Natural killer cell (primary cell): ENCODE data around the gene BEAN1. TPM values are rescaled to one million over a fixed set of nuclear protein-coding genes. Genes with fewer than 3 reads are reported as not detected.
A peak's percentile ranks its signal among the peaks of the same experiment; 100 is the strongest.

Experiments
- ATAC-seq, 3 donors: fragments of 150-1000 bp in 2 of 3; fragments of 200-7000 bp in 1 of 3; cut with Tn5 transposase; 1 replicate in 1 of 3; 2 replicates in 2 of 3; pipeline ENCODE4 v1.10.0; 2021; ENCODE audit warnings: mild to moderate bottlenecking in 2 of 3, moderate library complexity in 2 of 3
- DNase-seq, 2 donors: peaks; one replicate each; pipeline versions ENCODE4 v3.0.0 to v3.0.0-alpha.2; 2013 to 2021; ENCODE audit warnings: mixed read lengths in 1 of 2
- H3K27ac ChIP-seq: one replicate; pipeline ENCODE4 v1.5.1; 2013; ENCODE audit warnings: mild to moderate bottlenecking, low read length
- H3K27me3 ChIP-seq: one replicate; pipeline ENCODE4 v1.6.1; 2013; ENCODE audit warnings: low read length; ENCODE audit not compliant: control insufficient read depth, insufficient read depth
- H3K36me3 ChIP-seq: one replicate; pipeline ENCODE4 v1.6.1; 2013; ENCODE audit warnings: low read length; ENCODE audit not compliant: control insufficient read depth, insufficient read depth
- H3K4me1 ChIP-seq: one replicate; pipeline ENCODE4 v1.6.1; 2013; ENCODE audit warnings: low read length; ENCODE audit not compliant: control insufficient read depth, insufficient read depth
- H3K4me3 ChIP-seq: one replicate; pipeline ENCODE4 v1.5.1; 2013; ENCODE audit warnings: low read length
- H3K9me3 ChIP-seq: one replicate; pipeline ENCODE4 v1.6.1; 2013; ENCODE audit warnings: low read length; ENCODE audit not compliant: control insufficient read depth, insufficient read depth
- H3K27ac Mint-ChIP-seq, 2 donors: one replicate each; pipeline ENCODE4 v1.8.0; 2022; ENCODE audit warnings: mild to moderate bottlenecking in 2 of 2, mixed read lengths in 2 of 2, moderate library complexity in 1 of 2
- H3K27me3 Mint-ChIP-seq, 2 donors: one replicate each; pipeline ENCODE4 v1.8.0; 2022; ENCODE audit warnings: low read depth in 2 of 2, mixed read lengths in 2 of 2
- H3K36me3 Mint-ChIP-seq: one replicate; pipeline ENCODE4 v1.8.0; 2022; ENCODE audit warnings: mixed read lengths
- H3K4me1 Mint-ChIP-seq, 2 donors: one replicate each; pipeline ENCODE4 v1.8.0; 2022; ENCODE audit warnings: mixed read lengths in 2 of 2
- H3K4me3 Mint-ChIP-seq: one replicate; pipeline ENCODE4 v1.8.0; 2022; ENCODE audit warnings: mild to moderate bottlenecking, moderate library complexity, mixed read lengths
- H3K9me3 Mint-ChIP-seq, 2 donors: one replicate each; pipeline ENCODE4 v1.8.0; 2022; ENCODE audit warnings: mixed read lengths in 2 of 2
- CTCF ChIP-seq: fragments of 200-600 bp; IDR thresholded peaks from one replicate; pipeline ENCODE4 v1.8.0; 2022; ENCODE audit warnings: antibody characterized with exemption
- WGBS: methylation state at CpG from one replicate; pipeline ENCODE4 v1.1.7; 2013; ENCODE audit warnings: missing lambda C conversion rate; ENCODE audit not compliant: insufficient coverage; 5-methylcytosine and 5-hydroxymethylcytosine counted together
- intact Hi-C: fragments of 100-400 bp; cut with micrococcal nuclease; formaldehyde crosslinking; loops from one replicate; pipeline ENCODE4 v1.14.2; 2022
- total RNA-seq, 4 donors: library from RNA; stranded (reverse); fragments of 120-200 nt in 1 of 4; gene quantifications; one replicate each; pipeline versions ENCODE4 v1.2.3 to v1.2.4, GENCODE V29; 2013 to 2022

BEAN1 gene
- total RNA-seq, 3 donors from 2014 or later (not counting 1 experiment from before 2014, with no cell fraction given), result not detected

GRCh38 chr16:66510711-66511601 is 83.9 kb downstream of the BEAN1 start:
- peaks cover 12 to 19% of the 10 kb centered on the region in 2 donors for H3K4me1 Mint-ChIP-seq
- Histone ChIP-seq H3K4me1 (peaks cover 23% of the 10 kb centered on the region), H3K27me3 (no peaks in the 10 kb centered on the region), H3K4me3 (no peak overlapping the region), H3K36me3 (no peaks in the 10 kb centered on the region), H3K27ac (no peak overlapping the region), H3K9me3 (no peaks in the 10 kb centered on the region)
- H3K27ac Mint-ChIP-seq, result no peak overlapping the region
- no peaks in the 10 kb centered on the region for H3K27me3 Mint-ChIP-seq
- H3K9me3 Mint-ChIP-seq, result no peaks in the 10 kb centered on the region
- DNase-seq, result no peak
- WGBS, result 92% methylated on average over 12 of the region's 12 CpGs
- no peak for ATAC-seq
- TF ChIP-seq CTCF, result no peak
- H3K36me3 Mint-ChIP-seq, result no peaks in the 10 kb centered on the region
- intact Hi-C loops, result no loop called here
- no peak overlapping the region for H3K4me3 Mint-ChIP-seq

- Mint-ChIP-seq H3K27ac (no peak overlapping the region), H3K4me1 (peaks cover 19 to 26% of the 10 kb centered on the region in 2 donors), H3K9me3 (no peaks in the 10 kb centered on the region), H3K4me3 (no peak overlapping the region), H3K27me3 (no peaks in the 10 kb centered on the region), H3K36me3 (no peaks in the 10 kb centered on the region)
- Histone ChIP-seq H3K36me3 (no peaks in the 10 kb centered on the region), H3K27me3 (no peaks in the 10 kb centered on the region), H3K4me3 (no peak overlapping the region), H3K9me3 (no peaks in the 10 kb centered on the region), H3K27ac (no peak overlapping the region), H3K4me1 (peaks cover 31% of the 10 kb centered on the region)
- no peak for TF ChIP-seq CTCF
- no peak for ATAC-seq
- DNase-seq, result peak in 1 of 2 donors; percentile 37
- intact Hi-C loops, result no loop called here
- WGBS, result 89% methylated on average over 13 of the region's 13 CpGs
Measured at GRCh38 chr16:66511602-66512271, 84.6 kb downstream of the BEAN1 start.

- no peak for ATAC-seq
- Histone ChIP-seq H3K27me3 (no peaks in the 10 kb centered on the region), H3K27ac (no peak overlapping the region), H3K4me3 (no peak overlapping the region), H3K9me3 (no peaks in the 10 kb centered on the region), H3K4me1 (peaks cover 39% of the 10 kb centered on the region), H3K36me3 (no peaks in the 10 kb centered on the region)
- H3K9me3 Mint-ChIP-seq, result no peaks in the 10 kb centered on the region
- peaks cover 27 to 34% of the 10 kb centered on the region in 2 donors for H3K4me1 Mint-ChIP-seq
- TF ChIP-seq CTCF, result no peak
- 95% methylated on average over 15 of the region's 15 CpGs for WGBS
- no peak overlapping the region for H3K4me3 Mint-ChIP-seq
- H3K27me3 Mint-ChIP-seq, result no peaks in the 10 kb centered on the region
- no peaks in the 10 kb centered on the region for H3K36me3 Mint-ChIP-seq
- peak overlapping the region in 1 of 2 donors; percentile 19 for H3K27ac Mint-ChIP-seq
- DNase-seq, result no peak
- intact Hi-C loops, result no loop called here
Measured at GRCh38 chr16:66512272-66513110, 85.4 kb downstream of the BEAN1 start.
